SU-DHL-6 (cell line): Measurements from ENCODE around the gene SF3A1.

ENCODE experiments used
- H2AFZ ChIP-seq: fragments of 200-600 bp; sonication (generic); 2 replicates; pipeline ENCODE4 v1.6.1; 2014; ENCODE audit warnings: low read depth, mild to moderate bottlenecking, moderate library complexity, mixed read lengths, antibody characterized with exemption, low read length; ENCODE audit not compliant: severe bottlenecking
- H3F3A ChIP-seq: fragments of 200-600 bp; shearing (Covaris generic); 2 replicates; pipeline ENCODE4 v1.6.0; 2016; ENCODE audit warnings: antibody characterized with exemption, mild to moderate bottlenecking; ENCODE audit not compliant: insufficient read depth
- H3K27ac ChIP-seq: fragments of 200-600 bp; sonication (generic); 2 replicates; pipeline ENCODE4 v1.5.1; 2016; ENCODE audit warnings: low read depth, mild to moderate bottlenecking, low read length, moderate library complexity, mixed read lengths
- H3K27me3 ChIP-seq: fragments of 200-600 bp; sonication (generic), shearing (Covaris generic); 2 replicates; pipeline ENCODE4 v1.6.0; 2014; ENCODE audit warnings: mild to moderate bottlenecking, low read length
- H3K36me3 ChIP-seq: fragments of 200-600 bp; sonication (generic); 2 replicates; pipeline ENCODE4 v1.6.1; 2014; ENCODE audit warnings: mild to moderate bottlenecking, low read length, mixed read lengths
- H3K4me2 ChIP-seq: fragments of 300-600, 200-600 bp; shearing (Covaris generic), sonication (generic); 2 replicates; pipeline ENCODE4 v1.6.0; 2014; ENCODE audit warnings: low read length, low read depth, mild to moderate bottlenecking; ENCODE audit not compliant: poor library complexity, severe bottlenecking
- H3K4me3 ChIP-seq: fragments of 200-600 bp; sonication (generic); 2 replicates; pipeline ENCODE4 v1.5.1; 2014; ENCODE audit warnings: antibody characterized with exemption, low read length, mild to moderate bottlenecking, mixed read lengths; ENCODE audit not compliant: insufficient read depth, poor library complexity, severe bottlenecking
- H3K79me2 ChIP-seq: fragments of 200-600 bp; sonication (generic); 2 replicates; pipeline ENCODE4 v1.6.1; 2014; ENCODE audit warnings: mild to moderate bottlenecking, low read length, moderate library complexity; ENCODE audit not compliant: insufficient read depth
- H3K9ac ChIP-seq: fragments of 200-600 bp; sonication (generic); 2 replicates; pipeline ENCODE4 v1.7.0; 2014; ENCODE audit warnings: mild to moderate bottlenecking, low read length
- H3K9me2 ChIP-seq: fragments of 200-600 bp; sonication (generic); replicated peaks from 2 replicates; pipeline ENCODE4 v1.6.1; 2014; ENCODE audit warnings: low read length; ENCODE audit not compliant: insufficient read depth
- H3K9me3 ChIP-seq: fragments of 200-600 bp; sonication (generic); 2 replicates; pipeline ENCODE4 v1.6.1; 2014; ENCODE audit warnings: low read length, mixed read lengths; ENCODE audit not compliant: insufficient read depth
- H4K20me1 ChIP-seq: fragments of 200-600 bp; sonication (generic); 2 replicates; pipeline ENCODE4 v1.6.1; 2014; ENCODE audit warnings: low read depth, mild to moderate bottlenecking, antibody characterized with exemption, low read length, moderate library complexity, mixed read lengths
- EZH2phosphoT487 ChIP-seq: fragments of 200-600 bp; sonication (generic), shearing (Covaris generic); conservative IDR thresholded peaks from 2 replicates; pipeline ENCODE4 v1.6.1; 2018; ENCODE audit warnings: mild to moderate bottlenecking, antibody characterized with exemption, low read length, moderate library complexity, mixed read lengths
- TF ChIP-seq, protein P1 (sequence below): fragments of 200-600 bp; sonication (generic); IDR thresholded peaks from one replicate; pipeline ENCODE4 v1.5.1; 2017; ENCODE audit warnings: antibody characterized with exemption, mild to moderate bottlenecking, low read length, moderate library complexity; ENCODE audit not compliant: insufficient read depth, poor library complexity, severe bottlenecking

Gene SF3A1

GRCh38 chr22:30370641-30371230 lies 14.0 kb upstream of the SF3A1 start:
- no peak overlapping the region for H3K4me2 ChIP-seq
- no peaks in the 10 kb centered on the region for H3K27me3 ChIP-seq
- H3K9ac ChIP-seq, result no peak overlapping the region
- TF ChIP-seq, protein P1, sequence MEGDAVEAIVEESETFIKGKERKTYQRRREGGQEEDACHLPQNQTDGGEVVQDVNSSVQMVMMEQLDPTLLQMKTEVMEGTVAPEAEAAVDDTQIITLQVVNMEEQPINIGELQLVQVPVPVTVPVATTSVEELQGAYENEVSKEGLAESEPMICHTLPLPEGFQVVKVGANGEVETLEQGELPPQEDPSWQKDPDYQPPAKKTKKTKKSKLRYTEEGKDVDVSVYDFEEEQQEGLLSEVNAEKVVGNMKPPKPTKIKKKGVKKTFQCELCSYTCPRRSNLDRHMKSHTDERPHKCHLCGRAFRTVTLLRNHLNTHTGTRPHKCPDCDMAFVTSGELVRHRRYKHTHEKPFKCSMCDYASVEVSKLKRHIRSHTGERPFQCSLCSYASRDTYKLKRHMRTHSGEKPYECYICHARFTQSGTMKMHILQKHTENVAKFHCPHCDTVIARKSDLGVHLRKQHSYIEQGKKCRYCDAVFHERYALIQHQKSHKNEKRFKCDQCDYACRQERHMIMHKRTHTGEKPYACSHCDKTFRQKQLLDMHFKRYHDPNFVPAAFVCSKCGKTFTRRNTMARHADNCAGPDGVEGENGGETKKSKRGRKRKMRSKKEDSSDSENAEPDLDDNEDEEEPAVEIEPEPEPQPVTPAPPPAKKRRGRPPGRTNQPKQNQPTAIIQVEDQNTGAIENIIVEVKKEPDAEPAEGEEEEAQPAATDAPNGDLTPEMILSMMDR, result no peak
- TF ChIP-seq EZH2phosphoT487, result no peak
- no peak overlapping the region for H3K4me3 ChIP-seq
- no peaks in the 10 kb centered on the region for H3F3A ChIP-seq
- no peaks in the 10 kb centered on the region for H3K79me2 ChIP-seq
- H3K9me3 ChIP-seq, result no peaks in the 10 kb centered on the region
- no peaks in the 10 kb centered on the region for H4K20me1 ChIP-seq
- H3K9me2 ChIP-seq, result no peaks in the 10 kb centered on the region
- no peak overlapping the region for H3K27ac ChIP-seq
- H2AFZ ChIP-seq, result no peak overlapping the region
- H3K36me3 ChIP-seq, result no peaks in the 10 kb centered on the region

- no peaks in the 10 kb centered on the region for H4K20me1 ChIP-seq
- H3F3A ChIP-seq, result no peaks in the 10 kb centered on the region
- no peaks in the 10 kb centered on the region for H3K36me3 ChIP-seq
- H3K27ac ChIP-seq, result no peak overlapping the region
- H3K4me2 ChIP-seq, result no peak overlapping the region
- H3K27me3 ChIP-seq, result no peaks in the 10 kb centered on the region
- no peaks in the 10 kb centered on the region for H3K9me2 ChIP-seq
- no peak for TF ChIP-seq EZH2phosphoT487
- TF ChIP-seq, protein P1, result no peak
- H3K9ac ChIP-seq, result no peak overlapping the region
- no peaks in the 10 kb centered on the region for H3K9me3 ChIP-seq
- no peak overlapping the region for H2AFZ ChIP-seq
- no peak overlapping the region for H3K4me3 ChIP-seq
- H3K79me2 ChIP-seq, result no peaks in the 10 kb centered on the region
Measured at GRCh38 chr22:30368420-30368819, 11.7 kb upstream of the SF3A1 start.

GRCh38 chr22:30365891-30366290 lies 9.2 kb upstream of the SF3A1 start:
- Histone ChIP-seq H3K27me3 (no peaks in the 10 kb centered on the region), H3K27ac (no peak overlapping the region), H3K9ac (no peak overlapping the region), H2AFZ (no peak overlapping the region), H3K9me3 (no peaks in the 10 kb centered on the region), H3K4me3 (no peak overlapping the region), H3K4me2 (no peak overlapping the region), H3F3A (no peaks in the 10 kb centered on the region), H3K79me2 (no peaks in the 10 kb centered on the region), H4K20me1 (no peaks in the 10 kb centered on the region), H3K36me3 (no peaks in the 10 kb centered on the region), H3K9me2 (no peaks in the 10 kb centered on the region)
- TF ChIP-seq, protein P1, result no peak
- no peak for TF ChIP-seq EZH2phosphoT487
